Measurements from ENCODE around the gene SMIM45.

- TF ChIP-seq CEBPB (IDR thresholded peaks at IDR 0.05), result no peak
- TF ChIP-seq YY1 (IDR thresholded peaks at IDR 0.05; ENCODE audit: low read depth), result no peak
- TF ChIP-seq RAD21 (IDR thresholded peaks at IDR 0.05; ENCODE audit: low read depth), result no peak
- TF ChIP-seq FOXM1 (IDR thresholded peaks at IDR 0.05; ENCODE audit: borderline replicate concordance, low read depth), result no peak
These were observed 28.2 kb upstream of the SMIM45 start for GRCh38 chr22:41923595-41924276.
